GM21515 (cell line): Measurements from ENCODE around the gene NR4A1.

ENCODE experiments used
- ATAC-seq: cut with Tn5 transposase; IDR thresholded peaks from one replicate; pipeline ENCODE4 v1.9.1; 2021; ENCODE audit not compliant: unreplicated experiment

Gene NR4A1

DNA sequence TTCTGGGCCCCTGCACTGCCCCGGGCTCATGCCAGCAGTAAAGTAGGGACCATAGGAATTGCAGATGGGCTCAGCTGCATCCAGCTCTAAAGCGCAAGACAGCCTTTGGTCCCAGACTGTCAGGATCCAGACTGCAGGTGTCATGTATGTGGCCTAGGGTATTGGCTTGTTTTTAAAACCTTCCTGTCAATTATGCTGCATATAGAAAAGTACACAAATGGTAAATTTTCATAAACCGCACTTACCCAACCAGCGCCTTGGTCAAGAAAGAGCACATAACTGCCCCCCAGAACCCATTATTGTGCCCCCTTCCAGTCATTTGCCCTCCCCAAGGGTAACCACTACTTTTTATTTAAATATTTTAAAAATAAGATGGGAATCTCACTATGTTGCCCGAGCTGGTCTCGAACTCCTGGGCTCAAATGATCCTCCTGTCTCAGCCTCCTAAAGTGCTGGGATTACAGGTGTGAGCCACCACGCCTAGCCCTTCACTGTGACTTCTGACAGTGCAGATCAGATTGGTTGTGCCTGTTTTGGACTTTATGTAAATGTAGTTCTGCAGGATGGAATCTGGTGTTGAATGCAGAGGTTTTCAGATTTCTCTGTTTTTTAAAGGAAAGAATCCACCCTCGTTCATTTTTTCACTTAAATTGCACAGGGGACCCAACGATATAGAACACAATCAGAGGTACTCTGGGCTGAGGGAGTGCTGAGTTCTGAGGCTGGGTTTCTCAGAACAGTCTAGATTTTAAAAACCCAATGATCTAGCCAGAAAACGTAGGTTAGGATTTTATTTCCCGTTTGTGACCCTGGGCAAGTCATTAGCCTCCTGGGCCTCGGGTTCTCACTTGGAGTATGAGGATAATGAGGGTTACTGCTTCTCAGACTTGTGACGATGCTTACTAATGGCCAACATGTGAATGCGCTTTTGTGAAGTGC lies 6.7 kb downstream of the NR4A1 start:
- no peak for ATAC-seq

DNA sequence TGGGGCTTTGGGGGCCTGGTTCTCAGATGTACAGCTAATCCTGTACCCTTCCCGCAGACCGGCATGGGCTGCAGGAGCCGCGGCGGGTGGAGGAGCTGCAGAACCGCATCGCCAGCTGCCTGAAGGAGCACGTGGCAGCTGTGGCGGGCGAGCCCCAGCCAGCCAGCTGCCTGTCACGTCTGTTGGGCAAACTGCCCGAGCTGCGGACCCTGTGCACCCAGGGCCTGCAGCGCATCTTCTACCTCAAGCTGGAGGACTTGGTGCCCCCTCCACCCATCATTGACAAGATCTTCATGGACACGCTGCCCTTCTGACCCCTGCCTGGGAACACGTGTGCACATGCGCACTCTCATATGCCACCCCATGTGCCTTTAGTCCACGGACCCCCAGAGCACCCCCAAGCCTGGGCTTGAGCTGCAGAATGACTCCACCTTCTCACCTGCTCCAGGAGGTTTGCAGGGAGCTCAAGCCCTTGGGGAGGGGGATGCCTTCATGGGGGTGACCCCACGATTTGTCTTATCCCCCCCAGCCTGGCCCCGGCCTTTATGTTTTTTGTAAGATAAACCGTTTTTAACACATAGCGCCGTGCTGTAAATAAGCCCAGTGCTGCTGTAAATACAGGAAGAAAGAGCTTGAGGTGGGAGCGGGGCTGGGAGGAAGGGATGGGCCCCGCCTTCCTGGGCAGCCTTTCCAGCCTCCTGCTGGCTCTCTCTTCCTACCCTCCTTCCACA lies 7.6 kb downstream of the NR4A1 start:
- ATAC-seq = no peak

- ATAC-seq = no peak
Observed at GRCh38 chr12:52059582-52060497, 8.6 kb downstream of the NR4A1 start.

GRCh38 chr12:52060498-52061177 lies 9.4 kb downstream of the NR4A1 start:
- no peak for ATAC-seq

GRCh38 chr12:52061470-52062166 lies 10.4 kb downstream of the NR4A1 start:
- ATAC-seq = no peak

GRCh38 chr12:52062167-52063081 lies 11.2 kb downstream of the NR4A1 start:
- no peak for ATAC-seq

GRCh38 chr12:52063082-52063924 lies 12.1 kb downstream of the NR4A1 start:
- no peak for ATAC-seq

GRCh38 chr12:52063981-52064649 lies 12.9 kb downstream of the NR4A1 start:
- ATAC-seq = no peak

- no peak for ATAC-seq
Observed at GRCh38 chr12:52066346-52067080, 15.3 kb downstream of the NR4A1 start.

GRCh38 chr12:52067081-52067374 lies 15.8 kb downstream of the NR4A1 start:
- ATAC-seq = no peak

DNA sequence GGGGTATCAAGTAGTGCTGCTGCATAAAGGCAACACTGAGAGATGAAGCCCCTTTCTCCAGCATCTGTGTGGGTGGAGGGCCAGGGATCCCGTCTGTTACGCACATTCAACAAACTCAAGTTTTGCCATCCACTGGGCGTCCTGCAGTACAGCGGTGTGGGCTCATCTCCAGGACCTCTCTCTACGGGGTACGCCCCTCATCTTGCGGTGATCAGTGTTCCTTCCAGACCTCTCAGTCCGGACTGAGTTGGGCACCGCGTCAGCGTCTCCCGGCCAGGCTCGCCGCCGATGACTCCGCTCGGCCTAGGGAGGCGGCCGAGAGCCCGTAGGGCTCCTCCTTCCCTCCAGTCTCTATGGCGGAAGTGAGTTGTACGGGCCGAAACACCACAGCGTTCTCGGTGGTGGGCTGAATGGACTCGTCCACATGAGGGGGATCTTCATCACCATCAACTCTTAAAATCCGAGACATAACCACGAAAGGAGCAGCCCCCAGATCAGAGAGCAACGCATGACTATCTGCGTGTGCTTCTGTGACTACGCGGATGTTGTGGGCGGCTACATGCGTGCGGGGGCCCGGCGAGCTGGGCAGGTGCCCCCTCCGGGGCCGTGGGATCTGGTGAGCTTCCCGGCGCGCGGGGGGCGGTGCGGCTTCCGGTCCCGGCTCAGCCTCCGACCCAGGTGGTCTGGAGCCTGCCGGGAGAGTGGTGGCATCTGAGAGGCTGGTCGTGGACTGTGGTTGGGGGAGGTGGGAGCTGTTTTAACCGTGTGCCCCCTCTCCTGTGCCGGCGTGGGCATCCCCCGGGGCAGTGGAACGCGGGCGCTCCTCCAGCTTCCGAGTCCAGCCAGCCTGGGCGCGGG lies 18.3 kb downstream of the NR4A1 start, which contains the start of gene ATG101:
Gene ATG101 (plus strand): TSS at position 652 of the 858 bp plus-strand sequence. CDS start 3,673 bp downstream, outside the sequence.
- peak; percentile 93 for ATAC-seq

DNA sequence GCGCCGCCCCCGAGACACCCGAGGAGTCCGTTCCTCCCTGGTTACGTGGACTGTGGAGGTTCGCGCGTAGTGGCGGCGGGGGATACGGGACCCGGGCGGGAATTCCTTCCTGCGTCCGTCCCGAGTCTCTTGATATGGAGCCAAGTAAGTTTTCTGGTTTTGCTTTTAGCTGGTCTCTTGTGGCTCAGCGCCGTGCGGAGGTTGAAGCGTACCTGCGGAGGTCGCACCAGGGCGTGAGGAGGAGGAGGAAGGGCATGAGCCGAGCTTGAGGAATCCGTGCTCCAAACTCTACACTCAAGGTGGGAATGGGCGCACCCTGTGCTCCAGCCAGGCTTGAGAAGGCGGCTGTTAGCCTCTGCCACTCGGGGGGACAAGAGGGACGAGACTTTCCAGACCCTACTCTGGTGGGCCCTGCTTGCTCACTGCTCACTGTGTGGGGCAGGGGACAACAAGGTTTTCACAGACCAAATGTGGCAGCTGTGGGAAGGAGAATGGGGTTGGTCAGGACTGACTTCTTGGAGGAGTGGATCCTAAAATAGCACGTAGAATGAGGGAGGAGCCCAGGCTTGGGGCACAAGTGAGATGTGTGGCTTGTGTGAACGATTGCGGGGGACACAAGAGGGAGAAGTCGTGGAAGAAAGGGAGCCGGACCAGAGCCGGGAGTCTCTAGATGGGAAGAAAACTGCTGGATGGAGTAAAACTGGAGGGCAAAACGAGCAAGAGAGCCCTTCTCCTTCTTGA lies 19.1 kb downstream of the NR4A1 start:
- peak; percentile 19 for ATAC-seq

- no peak for ATAC-seq
Observed at GRCh38 chr12:52073531-52074381, 22.5 kb downstream of the NR4A1 start.
